CD4-positive, alpha-beta T cell treated with Interleukin-6 at 100 ng/mL for 8 hours (primary cell): ENCODE data around the gene PSMD9.
"Not testable (repeated sequence)": the region's sequence is repeated elsewhere in the genome, so short reads cannot be mapped to it uniquely, and the experiment has no call there.

ENCODE experiments used
- DNase-seq: peaks from one replicate; pipeline ENCODE4 v3.0.0-alpha.2; 2020; ENCODE audit warnings: mixed read lengths, low spot score

PSMD9 gene

GRCh38 chr12:121888478-121889273 lies at the start of gene PSMD9:
PSMD9 (plus strand) TSS chr12:121888790; CDS start chr12:121888857, 67 bp downstream.
- DNase-seq, result peak; percentile 97

- peak; percentile 99 for DNase-seq
Observed at GRCh38 chr12:121839106-121839992, 49.2 kb upstream of the PSMD9 start.

- no peak for DNase-seq
Observed at GRCh38 chr12:121839993-121840761, 48.4 kb upstream of the PSMD9 start.

- no peak for DNase-seq
Observed at GRCh38 chr12:121843236-121843982, 45.2 kb upstream of the PSMD9 start.

- no peak for DNase-seq
Observed at GRCh38 chr12:121845701-121846100, 42.9 kb upstream of the PSMD9 start.

GRCh38 chr12:121849211-121849610 lies 39.4 kb upstream of the PSMD9 start:
- no peak for DNase-seq

GRCh38 chr12:121849665-121850064 lies 38.9 kb upstream of the PSMD9 start:
- DNase-seq, result no peak

- DNase-seq, result not testable (repeated sequence)
Observed at GRCh38 chr12:121852392-121852791, 36.2 kb upstream of the PSMD9 start.

- DNase-seq, result no peak
Observed at GRCh38 chr12:121857322-121858246, 31.0 kb upstream of the PSMD9 start.

GRCh38 chr12:121858318-121858661 lies 30.3 kb upstream of the PSMD9 start:
- DNase-seq, result no peak

- DNase-seq, result no peak
Observed at GRCh38 chr12:121858662-121859572, 29.7 kb upstream of the PSMD9 start, which contains the start of gene HPD. HPD (minus strand) TSS chr12:121858859; CDS start chr12:121858823, 36 bp downstream.

- DNase-seq, result no peak
Observed at GRCh38 chr12:121860257-121860656, 28.3 kb upstream of the PSMD9 start.

- DNase-seq, result not testable (repeated sequence)
Observed at GRCh38 chr12:121860699-121861098, 27.9 kb upstream of the PSMD9 start.

GRCh38 chr12:121861636-121862254 lies 26.8 kb upstream of the PSMD9 start:
- no peak for DNase-seq

GRCh38 chr12:121866331-121866730 lies 22.3 kb upstream of the PSMD9 start:
- no peak for DNase-seq

- not testable (repeated sequence) for DNase-seq
Observed at GRCh38 chr12:121869229-121869628, 19.4 kb upstream of the PSMD9 start.

- DNase-seq, result no peak
Observed at GRCh38 chr12:121871467-121871866, 17.1 kb upstream of the PSMD9 start.

GRCh38 chr12:121872546-121873215 lies 15.9 kb upstream of the PSMD9 start:
- no peak for DNase-seq
